22Rv1 (cell line): ENCODE measurements around the gene NBEA.

Experiments
- ZFX ChIP-seq: fragments of 450-650 bp; IDR thresholded peaks from 2 replicates; pipeline ENCODE4 v1.6.1; 2017; ENCODE audit warnings: antibody characterized with exemption, borderline replicate concordance
- TF ChIP-seq, protein P1 (sequence below): fragments of 450-650 bp; IDR thresholded peaks from 2 replicates; pipeline ENCODE4 v1.5.1; 2017; ENCODE audit warnings: mild to moderate bottlenecking

DNA sequence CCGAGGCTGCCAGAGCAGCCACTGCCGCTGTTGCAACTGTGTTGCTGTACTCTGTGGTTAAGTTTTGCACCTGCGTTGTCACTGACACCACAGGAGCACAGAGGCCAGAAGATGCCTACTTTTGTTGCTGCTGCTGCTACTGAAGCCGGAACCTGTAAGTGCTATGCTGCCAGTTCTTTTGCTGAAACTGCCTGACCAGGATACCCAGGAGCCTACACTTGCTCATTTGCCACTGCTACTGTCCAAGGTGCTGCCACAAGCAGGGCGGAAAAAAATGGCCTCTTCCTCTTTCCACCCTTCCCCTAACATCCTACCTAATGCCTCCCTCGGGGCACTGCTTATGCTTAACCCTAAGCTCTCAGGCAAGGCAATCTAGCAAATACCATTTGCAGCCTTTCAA lies 29.0 kb upstream of the NBEA start:
- TF ChIP-seq, protein P1, sequence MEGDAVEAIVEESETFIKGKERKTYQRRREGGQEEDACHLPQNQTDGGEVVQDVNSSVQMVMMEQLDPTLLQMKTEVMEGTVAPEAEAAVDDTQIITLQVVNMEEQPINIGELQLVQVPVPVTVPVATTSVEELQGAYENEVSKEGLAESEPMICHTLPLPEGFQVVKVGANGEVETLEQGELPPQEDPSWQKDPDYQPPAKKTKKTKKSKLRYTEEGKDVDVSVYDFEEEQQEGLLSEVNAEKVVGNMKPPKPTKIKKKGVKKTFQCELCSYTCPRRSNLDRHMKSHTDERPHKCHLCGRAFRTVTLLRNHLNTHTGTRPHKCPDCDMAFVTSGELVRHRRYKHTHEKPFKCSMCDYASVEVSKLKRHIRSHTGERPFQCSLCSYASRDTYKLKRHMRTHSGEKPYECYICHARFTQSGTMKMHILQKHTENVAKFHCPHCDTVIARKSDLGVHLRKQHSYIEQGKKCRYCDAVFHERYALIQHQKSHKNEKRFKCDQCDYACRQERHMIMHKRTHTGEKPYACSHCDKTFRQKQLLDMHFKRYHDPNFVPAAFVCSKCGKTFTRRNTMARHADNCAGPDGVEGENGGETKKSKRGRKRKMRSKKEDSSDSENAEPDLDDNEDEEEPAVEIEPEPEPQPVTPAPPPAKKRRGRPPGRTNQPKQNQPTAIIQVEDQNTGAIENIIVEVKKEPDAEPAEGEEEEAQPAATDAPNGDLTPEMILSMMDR, result no peak
- no peak for TF ChIP-seq ZFX
